GM18517 (cell line): ENCODE measurements around the gene METTL2B.
"Not testable (repeated sequence)": the region's sequence is repeated elsewhere in the genome, so short reads cannot be mapped to it uniquely, and the experiment has no call there.

ENCODE experiments used
- ATAC-seq: cut with Tn5 transposase; IDR thresholded peaks from one replicate; pipeline ENCODE4 v1.9.1; 2021; ENCODE audit warnings: mild to moderate bottlenecking, moderate library complexity; ENCODE audit not compliant: unreplicated experiment

The METTL2B gene

GRCh38 chr7:128454808-128455542 is 21.6 kb upstream of the METTL2B start:
- no peak for ATAC-seq

DNA sequence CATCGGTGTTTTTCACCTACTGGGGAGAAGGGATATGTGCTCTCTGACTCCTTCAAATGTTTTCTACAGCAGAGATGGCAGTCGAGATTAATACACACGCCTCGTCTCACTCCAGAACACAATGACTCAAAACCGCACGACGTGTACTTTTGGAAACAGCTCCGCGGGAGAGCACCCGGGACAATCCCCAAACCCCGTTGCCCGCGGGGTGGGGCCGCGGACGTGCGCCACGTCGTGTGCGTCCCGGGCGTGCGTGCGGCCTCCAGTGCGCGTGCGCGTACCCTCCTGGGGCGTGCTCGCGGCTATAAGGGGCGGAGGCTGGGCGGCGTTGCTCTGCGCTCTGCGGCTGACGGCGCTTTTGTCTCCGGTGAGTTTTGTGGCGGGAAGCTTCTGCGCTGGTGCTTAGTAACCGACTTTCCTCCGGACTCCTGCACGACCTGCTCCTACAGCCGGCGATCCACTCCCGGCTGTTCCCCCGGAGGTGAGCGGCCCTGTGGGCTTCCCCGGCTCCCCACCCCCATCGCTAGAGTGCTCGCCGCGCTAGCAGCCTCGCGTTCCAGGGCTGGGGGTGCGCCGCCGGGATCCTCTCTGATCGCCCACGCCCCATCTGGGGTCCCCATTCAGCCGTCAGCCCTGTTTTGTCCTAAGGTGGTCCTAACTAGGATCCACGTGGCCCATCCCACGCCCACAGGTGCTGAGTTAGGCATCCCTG is 20.8 kb upstream of the METTL2B start, which contains the start of gene HILPDA:
Gene HILPDA (plus strand): TSS at position 336 of the 712 bp plus-strand sequence. CDS start 1,391 bp downstream, outside the sequence.
- peak; percentile 75 for ATAC-seq

- ATAC-seq = no peak
These were observed 20.3 kb upstream of the METTL2B start for GRCh38 chr7:128456255-128456725.

DNA sequence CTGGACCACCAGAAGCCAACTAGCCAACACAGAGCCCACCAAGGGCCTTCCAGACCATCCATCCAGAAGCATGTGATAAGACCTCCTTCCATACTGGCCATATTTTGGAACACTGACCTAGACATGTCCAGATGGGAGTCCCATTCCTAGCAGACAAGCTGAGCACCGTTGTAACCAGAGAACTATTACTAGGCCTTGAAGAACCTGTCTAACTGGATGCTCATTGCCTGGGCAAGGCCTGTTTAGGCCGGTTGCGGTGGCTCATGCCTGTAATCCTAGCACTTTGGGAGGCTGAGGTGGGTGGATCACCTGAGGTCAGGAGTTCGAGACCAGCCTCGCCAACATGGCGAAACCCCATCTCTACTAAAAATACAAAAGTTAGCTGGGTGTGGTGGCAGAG is 19.2 kb upstream of the METTL2B start:
- not testable (repeated sequence) for ATAC-seq

DNA sequence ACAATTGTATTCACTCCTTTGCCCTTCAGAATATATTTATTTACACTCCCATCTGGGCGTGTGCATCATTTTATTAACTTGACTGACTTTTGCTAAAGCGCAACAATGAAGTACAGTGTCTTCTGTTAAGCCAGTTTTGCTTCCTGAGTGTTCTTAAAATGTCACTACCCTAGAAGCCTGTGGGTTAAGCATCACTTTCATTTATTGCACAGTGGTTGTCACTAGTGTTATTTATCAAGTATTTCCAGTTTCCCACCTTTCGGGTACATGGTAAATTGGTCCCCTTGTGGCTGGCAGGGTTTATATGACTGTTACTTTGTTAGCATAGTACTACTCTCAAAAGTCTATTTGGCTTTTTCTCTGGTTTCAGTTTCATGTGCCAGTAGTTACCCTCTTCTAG is 17.6 kb upstream of the METTL2B start:
- peak; percentile 39 for ATAC-seq

- peak; percentile 62 for ATAC-seq
These were observed 17.1 kb upstream of the METTL2B start for GRCh38 chr7:128459394-128459878.

GRCh38 chr7:128462460-128462859 is 14.1 kb upstream of the METTL2B start:
- ATAC-seq = no peak

- ATAC-seq = not testable (repeated sequence)
These were observed 13.2 kb upstream of the METTL2B start for GRCh38 chr7:128463345-128463744.

DNA sequence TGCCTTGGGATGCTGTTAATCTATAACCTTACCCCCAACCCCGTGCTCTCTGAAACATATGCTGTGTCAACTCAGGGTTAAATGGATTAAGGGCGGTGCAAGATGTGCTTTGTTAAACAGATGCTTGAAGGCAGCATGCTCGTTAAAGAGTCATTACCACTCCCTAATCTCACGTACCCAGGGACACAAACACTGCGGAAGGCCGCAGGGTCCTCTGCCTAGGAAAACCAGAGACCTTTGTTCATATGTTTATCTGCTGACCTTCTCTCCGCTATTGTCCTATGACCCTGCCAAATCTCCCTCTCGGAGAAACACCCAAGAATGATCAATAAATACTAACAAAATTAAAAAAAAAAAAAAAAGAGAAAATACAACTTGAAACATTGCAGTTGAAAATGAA is 12.6 kb upstream of the METTL2B start:
- not testable (repeated sequence) for ATAC-seq

- not testable (repeated sequence) for ATAC-seq
These were observed 9.7 kb upstream of the METTL2B start for GRCh38 chr7:128466871-128467270.

DNA sequence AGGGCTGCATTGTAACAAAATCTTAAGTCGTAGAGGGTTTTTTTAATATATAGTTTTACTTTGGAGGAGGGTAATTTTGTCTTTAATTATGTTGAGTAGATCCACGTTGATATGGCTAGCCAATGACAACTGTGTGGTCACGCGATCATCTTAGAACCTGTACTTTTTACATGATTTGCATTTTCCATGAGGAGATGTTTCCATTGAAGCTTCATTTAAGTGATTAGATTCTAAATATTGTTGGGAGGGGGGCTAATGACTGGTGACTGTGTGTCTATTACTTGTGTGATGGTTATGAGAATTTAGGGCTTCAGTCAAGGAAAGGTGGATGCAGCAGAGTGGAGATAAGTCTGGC is 765 bp downstream of the METTL2B start:
- not testable (repeated sequence) for ATAC-seq

GRCh38 chr7:128479082-128479481 is 2.5 kb downstream of the METTL2B start:
- not testable (repeated sequence) for ATAC-seq

DNA sequence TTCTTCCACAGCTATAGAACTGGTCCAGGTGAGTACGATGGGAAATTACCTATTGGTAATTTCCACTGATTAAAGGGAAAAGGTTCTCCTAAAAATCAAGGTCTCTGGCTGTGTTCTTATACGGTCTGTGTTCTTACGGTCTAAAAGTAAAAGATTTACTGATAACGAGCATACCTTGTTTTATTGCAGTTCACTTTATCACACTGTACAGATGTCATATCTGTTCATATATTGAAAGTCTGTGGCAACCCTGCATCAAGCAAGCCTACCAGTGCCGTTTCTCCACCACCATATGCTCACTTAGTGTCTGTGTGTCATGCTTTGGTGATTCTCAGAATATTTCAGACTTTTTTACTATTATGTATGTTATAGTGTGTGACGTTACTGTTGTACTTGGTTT is 11.6 kb downstream of the METTL2B start:
- ATAC-seq = not testable (repeated sequence)

- ATAC-seq = no peak
These were observed 20.9 kb downstream of the METTL2B start for GRCh38 chr7:128497405-128497804.

GRCh38 chr7:128505416-128505815 is 28.9 kb downstream of the METTL2B start:
- ATAC-seq = not testable (repeated sequence)

DNA sequence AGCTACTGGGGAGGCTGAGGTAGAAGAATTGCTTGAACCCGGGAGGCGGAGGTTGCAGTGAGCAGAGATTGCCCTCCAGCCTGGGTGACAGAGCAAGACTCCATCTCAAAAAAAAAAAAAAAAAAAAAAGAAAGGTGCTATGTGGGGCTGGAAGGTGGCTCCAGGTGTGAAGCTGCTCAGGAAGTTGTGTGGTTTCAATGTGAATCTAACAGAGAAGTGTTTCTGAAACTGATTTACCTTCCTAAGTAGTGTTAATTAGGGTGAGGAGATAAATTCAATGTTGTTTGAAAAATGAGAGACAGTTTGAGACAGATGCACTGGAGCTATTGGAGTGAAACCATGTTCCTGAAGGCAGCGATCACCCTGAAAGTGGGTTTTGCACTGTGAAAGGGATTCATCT is 30.3 kb downstream of the METTL2B start:
- peak; percentile 62 for ATAC-seq

DNA sequence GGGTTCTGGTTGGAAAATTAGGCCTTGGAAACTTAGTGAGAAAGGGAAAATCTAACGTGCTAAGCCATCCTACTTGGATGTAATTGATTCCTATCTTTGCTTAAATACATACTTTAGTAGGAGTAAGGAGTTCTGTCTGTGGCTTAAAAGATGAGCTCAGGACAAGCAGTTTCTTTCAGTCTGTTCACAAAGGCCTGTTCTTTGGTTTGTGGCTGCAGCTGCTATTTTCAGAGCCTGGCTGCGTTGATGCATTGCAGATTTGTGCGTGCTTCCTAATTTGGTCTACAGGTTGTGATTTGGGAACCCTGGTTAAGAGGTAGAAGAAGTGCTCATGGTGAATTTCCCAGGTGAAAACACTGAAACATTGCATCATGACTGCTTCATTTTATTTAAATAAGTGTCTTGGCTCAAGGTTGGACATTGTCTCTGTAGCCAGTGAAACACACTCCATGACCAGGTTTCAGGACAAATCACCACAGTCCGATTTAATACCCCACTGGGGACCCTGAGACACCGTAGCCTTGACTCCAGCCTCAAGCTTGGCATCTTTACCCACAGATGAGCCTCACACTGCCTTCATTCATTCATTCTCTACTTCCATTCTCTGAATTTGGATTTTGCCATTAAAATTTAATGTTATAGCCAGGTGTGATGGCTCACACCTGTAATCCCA is 30.9 kb downstream of the METTL2B start:
- ATAC-seq = peak; percentile 45

DNA sequence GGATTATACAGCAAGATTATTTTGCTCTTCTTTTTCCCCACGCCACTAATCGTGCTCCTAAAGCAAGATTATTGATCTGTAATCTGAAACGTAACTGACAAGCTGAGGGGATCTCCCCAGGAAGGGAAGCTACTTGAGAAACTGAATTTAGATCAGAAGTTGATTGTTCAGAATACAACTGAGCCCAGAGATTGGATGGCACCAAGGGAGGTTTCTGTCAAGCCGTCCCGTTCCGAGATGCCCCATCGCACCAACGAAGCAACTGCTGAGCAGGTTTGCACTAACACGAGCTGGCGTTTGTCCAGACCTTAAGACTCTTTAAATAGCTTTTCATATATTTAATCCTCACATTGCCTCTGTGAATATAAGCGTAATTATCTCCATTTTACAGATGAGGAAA is 35.1 kb downstream of the METTL2B start:
- ATAC-seq = not testable (repeated sequence)

GRCh38 chr7:128515232-128515631 is 38.7 kb downstream of the METTL2B start:
- not testable (repeated sequence) for ATAC-seq

DNA sequence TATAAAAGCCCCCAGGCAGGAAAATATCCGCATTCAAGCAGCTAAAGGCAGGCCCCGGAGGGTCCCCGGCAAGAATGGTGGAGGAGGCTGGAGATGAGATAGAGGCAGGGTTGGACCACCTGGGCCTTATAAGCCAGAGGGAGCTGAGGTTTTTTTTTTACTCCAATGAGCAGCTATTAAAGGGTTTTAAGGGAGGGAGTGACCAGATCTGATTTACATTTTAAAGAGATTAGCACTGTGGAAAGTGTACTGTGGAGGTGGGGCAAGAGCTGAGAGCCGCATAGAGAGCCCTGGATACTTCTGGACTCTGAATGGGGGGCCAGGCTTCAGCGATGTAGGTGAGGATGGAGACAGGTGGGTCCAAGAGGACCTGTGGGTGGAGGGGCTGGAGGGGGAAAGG is 40.5 kb downstream of the METTL2B start:
- not testable (repeated sequence) for ATAC-seq

- ATAC-seq = not testable (repeated sequence)
These were observed 46.8 kb downstream of the METTL2B start for GRCh38 chr7:128523226-128523931.
